Gastroesophageal sphincter (tissue), 3 donors: Measurements from ENCODE around the gene CHIT1.

Source experiments
- EP300 ChIP-seq: sonication (generic); formaldehyde crosslinking; IDR thresholded peaks from one replicate; pipeline ENCODE4 v1.6.1; 2017; ENCODE audit warnings: antibody characterized with exemption, mild to moderate bottlenecking
- POLR2A ChIP-seq, 2 donors: fragments of 450-650 bp; IDR thresholded peaks; one replicate each; pipeline ENCODE4 v1.6.1; 2017; ENCODE audit warnings: antibody characterized with exemption in 2 of 2, mild to moderate bottlenecking in 2 of 2, moderate library complexity in 1 of 2
- POLR2AphosphoS5 ChIP-seq: sonication (generic); formaldehyde crosslinking; IDR thresholded peaks from one replicate; pipeline ENCODE4 v1.6.1; 2017; ENCODE audit warnings: antibody characterized with exemption
- TF ChIP-seq, protein P1 (sequence below), 4 experiments: fragments of 200-600 bp in 2 of 4; fragments of 450-650 bp in 2 of 4; sonication (generic) in 1 of 4; IDR thresholded peaks; one replicate each; pipeline ENCODE4 v1.5.1; 2017 to 2019; ENCODE audit warnings: antibody characterized with exemption in 4 of 4, mild to moderate bottlenecking in 2 of 4, moderate library complexity in 2 of 4

GRCh38 chr1:203171341-203172183, 57.9 kb downstream of the CHIT1 start:
- TF ChIP-seq, protein P1, sequence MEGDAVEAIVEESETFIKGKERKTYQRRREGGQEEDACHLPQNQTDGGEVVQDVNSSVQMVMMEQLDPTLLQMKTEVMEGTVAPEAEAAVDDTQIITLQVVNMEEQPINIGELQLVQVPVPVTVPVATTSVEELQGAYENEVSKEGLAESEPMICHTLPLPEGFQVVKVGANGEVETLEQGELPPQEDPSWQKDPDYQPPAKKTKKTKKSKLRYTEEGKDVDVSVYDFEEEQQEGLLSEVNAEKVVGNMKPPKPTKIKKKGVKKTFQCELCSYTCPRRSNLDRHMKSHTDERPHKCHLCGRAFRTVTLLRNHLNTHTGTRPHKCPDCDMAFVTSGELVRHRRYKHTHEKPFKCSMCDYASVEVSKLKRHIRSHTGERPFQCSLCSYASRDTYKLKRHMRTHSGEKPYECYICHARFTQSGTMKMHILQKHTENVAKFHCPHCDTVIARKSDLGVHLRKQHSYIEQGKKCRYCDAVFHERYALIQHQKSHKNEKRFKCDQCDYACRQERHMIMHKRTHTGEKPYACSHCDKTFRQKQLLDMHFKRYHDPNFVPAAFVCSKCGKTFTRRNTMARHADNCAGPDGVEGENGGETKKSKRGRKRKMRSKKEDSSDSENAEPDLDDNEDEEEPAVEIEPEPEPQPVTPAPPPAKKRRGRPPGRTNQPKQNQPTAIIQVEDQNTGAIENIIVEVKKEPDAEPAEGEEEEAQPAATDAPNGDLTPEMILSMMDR (IDR thresholded peaks at IDR 0.05): no peak
- no peak for TF ChIP-seq POLR2AphosphoS5
- TF ChIP-seq POLR2A (IDR thresholded peaks at IDR 0.05): no peak
- no peak for TF ChIP-seq EP300
